ENCODE data around the gene WDR27.
A peak's percentile ranks its signal among the peaks of the same experiment; 100 is the strongest.
"Not testable (repeated sequence)": the region's sequence is repeated elsewhere in the genome, so short reads cannot be mapped to it uniquely, and the experiment has no call there.

WDR27 gene

GRCh38 chr6:169710009-169710408 lies 8.2 kb upstream of the WDR27 start:
- no peak for DNase-seq (ENCODE audit: low read depth in 3 of 3, low spot score in 1 of 3)

GRCh38 chr6:169709293-169709692 lies 7.5 kb upstream of the WDR27 start:
- no peak for DNase-seq (ENCODE audit: low read depth in 3 of 3, low spot score in 1 of 3)

- no peak for DNase-seq (ENCODE audit: low read depth in 3 of 3, low spot score in 1 of 3)
These were observed 5.9 kb upstream of the WDR27 start for GRCh38 chr6:169707772-169708171.

- peak in 1 of 3 donors; percentile 22 for DNase-seq (ENCODE audit: low read depth in 3 of 3, low spot score in 1 of 3)
These were observed 1.0 kb upstream of the WDR27 start for GRCh38 chr6:169702840-169703246.

- DNase-seq (ENCODE audit: low read depth in 3 of 3, low spot score in 1 of 3), result peak in 1 of 3 donors; percentile 8
These were observed 397 bp downstream of the WDR27 start for GRCh38 chr6:169701311-169701953.

- no peak for DNase-seq (ENCODE audit: low read depth in 3 of 3, low spot score in 1 of 3)
These were observed 1.5 kb downstream of the WDR27 start for GRCh38 chr6:169700296-169700695.

- DNase-seq (ENCODE audit: low read depth in 3 of 3, low spot score in 1 of 3), result not testable (repeated sequence)
These were observed 4.7 kb downstream of the WDR27 start for GRCh38 chr6:169697115-169697514.

- DNase-seq (ENCODE audit: low read depth in 3 of 3, low spot score in 1 of 3), result no peak
These were observed 6.7 kb downstream of the WDR27 start for GRCh38 chr6:169695131-169695530.

- no peak for DNase-seq (ENCODE audit: low read depth in 3 of 3, low spot score in 1 of 3)
These were observed 9.3 kb downstream of the WDR27 start for GRCh38 chr6:169692516-169692915.

- no peak for DNase-seq (ENCODE audit: low read depth in 3 of 3, low spot score in 1 of 3)
These were observed 10.6 kb downstream of the WDR27 start for GRCh38 chr6:169691260-169691659.

GRCh38 chr6:169689287-169689686 lies 12.5 kb downstream of the WDR27 start:
- no peak for DNase-seq (ENCODE audit: low read depth in 3 of 3, low spot score in 1 of 3)

GRCh38 chr6:169685860-169686259 lies 16.0 kb downstream of the WDR27 start:
- no peak for DNase-seq (ENCODE audit: low read depth in 3 of 3, low spot score in 1 of 3)

GRCh38 chr6:169684056-169684455 lies 17.8 kb downstream of the WDR27 start:
- no peak for DNase-seq (ENCODE audit: low read depth in 3 of 3, low spot score in 1 of 3)

- no peak for DNase-seq (ENCODE audit: low read depth in 3 of 3, low spot score in 1 of 3)
These were observed 23.5 kb downstream of the WDR27 start for GRCh38 chr6:169678342-169678741.

- no peak for DNase-seq (ENCODE audit: low read depth in 3 of 3, low spot score in 1 of 3)
These were observed 24.7 kb downstream of the WDR27 start for GRCh38 chr6:169677096-169677495.

GRCh38 chr6:169675011-169675410 lies 26.8 kb downstream of the WDR27 start:
- no peak for DNase-seq (ENCODE audit: low read depth in 3 of 3, low spot score in 1 of 3)

GRCh38 chr6:169671563-169671962 lies 30.3 kb downstream of the WDR27 start:
- no peak for DNase-seq (ENCODE audit: low read depth in 3 of 3, low spot score in 1 of 3)

GRCh38 chr6:169669889-169670288 lies 31.9 kb downstream of the WDR27 start:
- DNase-seq (ENCODE audit: low read depth in 3 of 3, low spot score in 1 of 3), result no peak

- DNase-seq (ENCODE audit: low read depth in 3 of 3, low spot score in 1 of 3), result no peak
These were observed 32.7 kb downstream of the WDR27 start for GRCh38 chr6:169669147-169669546.

GRCh38 chr6:169668203-169668847 lies 33.5 kb downstream of the WDR27 start:
- DNase-seq (ENCODE audit: low read depth in 3 of 3, low spot score in 1 of 3), result no peak

GRCh38 chr6:169667716-169668115 lies 34.1 kb downstream of the WDR27 start:
- DNase-seq (ENCODE audit: low read depth in 3 of 3, low spot score in 1 of 3), result no peak

- DNase-seq (ENCODE audit: low read depth in 3 of 3, low spot score in 1 of 3), result no peak
These were observed 35.4 kb downstream of the WDR27 start for GRCh38 chr6:169666441-169666840.

GRCh38 chr6:169665289-169665688 lies 36.5 kb downstream of the WDR27 start:
- DNase-seq (ENCODE audit: low read depth in 3 of 3, low spot score in 1 of 3), result no peak

All from stimulated activated CD4-positive, alpha-beta T cell treated with anti-CD3 and anti-CD28 coated beads, TNF-alpha, amount 100 ng/mL, for 1 hour (primary cell).